Lung (tissue), 12 donors: Measurements from ENCODE around the gene CASQ2. TPM values are rescaled to one million over a fixed set of nuclear protein-coding genes. Genes with fewer than 3 reads are reported as not detected.

Source experiments
- ATAC-seq: fragments of 200-7000 bp; cut with Tn5 transposase; one replicate; pipeline ENCODE4 v1.9.1; 2020; ENCODE audit warnings: moderate number of reproducible peaks; ENCODE audit not compliant: insufficient read depth, low FRiP score
- DNase-seq, 3 donors: peaks; one replicate each; pipeline ENCODE4 v3.0.0-alpha.2; 2013 to 2017
- H3K27ac ChIP-seq, 2 donors: one replicate each; pipeline ENCODE4 v1.5.1; 2013; ENCODE audit warnings: mild to moderate bottlenecking in 2 of 2, moderate library complexity in 2 of 2, control low read depth in 1 of 2, inconsistent platforms in 1 of 2, low read depth in 1 of 2, low read length in 1 of 2
- H3K27me3 ChIP-seq, 3 donors: one replicate each; pipeline ENCODE4 v1.5.1; 2013; ENCODE audit warnings: low read length in 2 of 3; ENCODE audit not compliant: control insufficient read depth in 3 of 3, insufficient read depth in 3 of 3
- H3K36me3 ChIP-seq, 4 donors: one replicate each; pipeline ENCODE4 v1.5.1; 2013; ENCODE audit warnings: low read length in 4 of 4, mild to moderate bottlenecking in 1 of 4, moderate library complexity in 1 of 4; ENCODE audit not compliant: control insufficient read depth in 4 of 4, insufficient read depth in 4 of 4
- H3K4me1 ChIP-seq, 5 donors: one replicate each; pipeline ENCODE4 v1.5.1; 2013; ENCODE audit warnings: low read length in 5 of 5, mild to moderate bottlenecking in 2 of 5, moderate library complexity in 1 of 5; ENCODE audit not compliant: control insufficient read depth in 5 of 5, insufficient read depth in 5 of 5
- H3K4me3 ChIP-seq: one replicate; pipeline ENCODE4 v1.5.1; 2013; ENCODE audit warnings: mild to moderate bottlenecking, control low read depth, moderate library complexity
- H3K9ac ChIP-seq, 2 donors: one replicate each; pipeline ENCODE4 v1.5.1; 2013; ENCODE audit warnings: low read length in 2 of 2, control low read depth in 1 of 2; ENCODE audit not compliant: insufficient read depth in 1 of 2
- H3K9me3 ChIP-seq, 4 donors: one replicate each; pipeline ENCODE4 v1.5.1; 2013; ENCODE audit warnings: low read length in 3 of 4, mild to moderate bottlenecking in 1 of 4, moderate library complexity in 1 of 4; ENCODE audit not compliant: control insufficient read depth in 4 of 4, insufficient read depth in 3 of 4
- WGBS, 2 donors: extraction: QIAGEN DNeasy Blood & Tissue Kit; methylation state at CpG; one replicate each; pipeline ENCODE4 v1.1.7; 2013; 5-methylcytosine and 5-hydroxymethylcytosine counted together
- polyA plus RNA-seq, 2 donors: library from polyadenylated mRNA; stranded (reverse); fragments of 200-250 nt; gene quantifications; one replicate each; pipeline ENCODE4 v1.2.1, GENCODE V29; 2013
- total RNA-seq, 2 donors: library from RNA; depleted of rRNA in 1 of 2; stranded (reverse); fragments of >200 nt in 1 of 2; gene quantifications; one replicate each; pipeline ENCODE4 v1.2.1, GENCODE V29; 2014 to 2021
- TF ChIP-seq, protein P1 (sequence below): IDR thresholded peaks from 2 replicates; pipeline ENCODE4 v1.5.1; 2012; ENCODE audit warnings: mild to moderate bottlenecking; ENCODE audit errors: control extremely low read depth, extremely low read depth
- donor health status: control.
- donor health status: control.
- donor health status: Bipolar disorder and iron deficiency.
- donor health status: healthy.
- donor health status: DM: yes; HTN: yes; CAD: no.

The CASQ2 gene
- total and polyA plus RNA-seq, 4 donors, result 0.50 to 3.4 (median 1.4) TPM

DNA sequence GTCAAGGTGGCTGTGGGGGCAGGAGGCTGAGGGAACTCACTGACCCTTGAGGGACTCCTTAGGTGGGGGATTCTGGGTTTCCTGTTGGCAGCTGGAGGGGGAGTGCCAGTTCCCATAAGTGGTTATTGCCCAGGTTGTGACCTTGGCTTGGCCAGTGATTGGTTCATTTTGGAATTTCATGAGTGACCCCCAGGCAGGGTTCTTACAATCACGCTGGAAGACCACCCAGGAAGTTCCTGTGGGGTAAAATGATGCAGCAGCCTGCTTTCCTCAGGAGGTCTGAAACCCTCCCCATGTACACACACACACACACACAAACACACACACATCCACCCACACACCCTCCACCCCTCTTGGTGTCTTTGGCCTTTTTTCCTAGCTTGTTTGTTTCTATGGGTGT, 109.9 kb downstream of the CASQ2 start:
- H3K9me3 ChIP-seq, result no peaks in the 10 kb centered on the region
- peaks cover 0 to 11% (median 7%) of the 10 kb centered on the region in 4 donors for H3K36me3 ChIP-seq
- H3K4me3 ChIP-seq, result no peak overlapping the region
- no peaks in the 10 kb centered on the region for H3K27me3 ChIP-seq
- TF ChIP-seq, protein P1, sequence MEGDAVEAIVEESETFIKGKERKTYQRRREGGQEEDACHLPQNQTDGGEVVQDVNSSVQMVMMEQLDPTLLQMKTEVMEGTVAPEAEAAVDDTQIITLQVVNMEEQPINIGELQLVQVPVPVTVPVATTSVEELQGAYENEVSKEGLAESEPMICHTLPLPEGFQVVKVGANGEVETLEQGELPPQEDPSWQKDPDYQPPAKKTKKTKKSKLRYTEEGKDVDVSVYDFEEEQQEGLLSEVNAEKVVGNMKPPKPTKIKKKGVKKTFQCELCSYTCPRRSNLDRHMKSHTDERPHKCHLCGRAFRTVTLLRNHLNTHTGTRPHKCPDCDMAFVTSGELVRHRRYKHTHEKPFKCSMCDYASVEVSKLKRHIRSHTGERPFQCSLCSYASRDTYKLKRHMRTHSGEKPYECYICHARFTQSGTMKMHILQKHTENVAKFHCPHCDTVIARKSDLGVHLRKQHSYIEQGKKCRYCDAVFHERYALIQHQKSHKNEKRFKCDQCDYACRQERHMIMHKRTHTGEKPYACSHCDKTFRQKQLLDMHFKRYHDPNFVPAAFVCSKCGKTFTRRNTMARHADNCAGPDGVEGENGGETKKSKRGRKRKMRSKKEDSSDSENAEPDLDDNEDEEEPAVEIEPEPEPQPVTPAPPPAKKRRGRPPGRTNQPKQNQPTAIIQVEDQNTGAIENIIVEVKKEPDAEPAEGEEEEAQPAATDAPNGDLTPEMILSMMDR, result no peak
- H3K9ac ChIP-seq, result no peak overlapping the region
- no peak overlapping the region for H3K27ac ChIP-seq
- ATAC-seq (no peak), DNase-seq (no peak)
- peaks cover 7 to 20% (median 14%) of the 10 kb centered on the region in 5 donors for H3K4me1 ChIP-seq
- 73 to 79% methylated on average over 1 of the region's 1 CpG for WGBS, 2 donors

DNA sequence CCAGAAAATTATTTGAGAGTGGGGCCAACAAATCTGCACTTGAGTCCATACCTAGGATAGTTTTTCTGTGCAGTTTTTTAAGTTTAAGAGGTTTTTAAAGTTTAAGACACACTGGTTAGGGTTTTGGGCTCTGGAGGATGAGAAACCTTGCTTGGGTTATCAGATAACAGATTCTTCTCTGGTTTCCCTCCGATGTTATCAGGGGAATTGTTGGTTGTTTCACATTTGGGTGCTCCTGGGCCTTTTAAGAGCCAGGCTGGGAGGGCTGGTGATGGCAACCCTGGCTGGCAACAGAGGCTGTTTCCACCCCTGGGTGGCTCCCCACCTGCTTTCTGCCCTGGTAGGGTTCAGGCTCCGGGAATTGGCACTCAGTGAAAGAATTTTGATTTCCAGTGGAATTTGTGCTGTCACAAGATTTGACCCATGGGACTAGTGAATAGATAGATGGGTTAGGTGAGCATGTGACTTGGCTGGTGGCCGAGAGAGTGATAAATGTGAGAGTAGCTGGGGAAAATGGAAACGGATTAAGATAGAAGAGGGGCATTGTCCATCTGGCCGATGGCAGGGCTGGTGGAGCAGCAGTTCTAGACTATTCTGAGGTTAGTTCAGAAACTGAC, 111.9 kb downstream of the CASQ2 start:
- Histone ChIP-seq H3K9ac (no peak overlapping the region), H3K4me3 (no peak overlapping the region), H3K9me3 (no peaks in the 10 kb centered on the region), H3K27ac (no peak overlapping the region), H3K27me3 (no peaks in the 10 kb centered on the region), H3K36me3 (peaks cover 0 to 15% (median 9%) of the 10 kb centered on the region in 4 donors), H3K4me1 (peaks cover 7 to 20% (median 14%) of the 10 kb centered on the region in 5 donors)
- no peak for DNase-seq
- ATAC-seq, result no peak
- TF ChIP-seq, protein P1, result no peak
- WGBS, 2 donors, result 81 to 89% methylated on average over 5 of the region's 5 CpGs

DNA sequence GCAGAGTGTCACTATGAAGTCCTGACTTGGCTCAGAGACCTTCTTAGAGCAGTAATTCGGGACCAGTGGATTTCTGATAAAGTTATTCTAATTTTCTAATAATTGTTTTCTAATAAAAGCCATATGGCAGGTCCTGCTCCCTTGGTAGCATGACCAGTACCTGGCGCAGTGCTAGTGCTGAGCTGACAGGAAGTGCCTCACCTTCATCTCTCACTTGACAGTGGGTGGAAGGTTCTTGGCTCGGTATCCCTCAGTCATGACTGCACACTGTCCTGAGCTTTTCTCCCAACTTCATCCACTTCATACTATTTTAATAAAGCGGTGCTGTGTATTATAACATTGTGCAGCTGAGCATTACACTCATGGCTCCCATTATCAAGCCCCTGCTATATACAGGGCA, 112.6 kb downstream of the CASQ2 start:
- Histone ChIP-seq H3K4me1 (peaks cover 7 to 20% (median 14%) of the 10 kb centered on the region in 5 donors), H3K9me3 (no peaks in the 10 kb centered on the region), H3K36me3 (peaks cover 0 to 15% (median 9%) of the 10 kb centered on the region in 4 donors), H3K4me3 (no peak overlapping the region), H3K27me3 (no peaks in the 10 kb centered on the region), H3K9ac (no peak overlapping the region), H3K27ac (no peak overlapping the region)
- DNase-seq (no peak), ATAC-seq (no peak)
- 93 to 96% methylated on average over 4 of the region's 4 CpGs for WGBS, 2 donors
- TF ChIP-seq, protein P1, result no peak

DNA sequence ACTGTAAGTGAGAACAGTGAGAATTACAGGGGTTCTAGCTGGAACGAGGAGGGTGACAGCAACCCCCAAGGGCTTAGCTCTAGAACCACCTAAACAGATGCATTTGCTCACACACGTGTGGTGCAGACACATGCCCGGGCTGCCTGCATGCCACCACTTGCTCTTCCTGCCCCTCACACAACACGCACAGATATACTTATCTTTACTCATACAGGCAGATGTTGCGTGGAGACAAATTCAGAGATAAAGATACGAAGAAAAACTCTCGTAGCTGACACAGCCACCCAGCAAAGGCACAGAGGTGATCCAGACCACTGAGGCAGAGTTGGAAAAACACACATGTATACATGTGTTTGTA, 113.2 kb downstream of the CASQ2 start:
- Histone ChIP-seq H3K27ac (no peak overlapping the region), H3K36me3 (peaks cover 0 to 15% (median 7%) of the 10 kb centered on the region in 4 donors), H3K4me3 (no peak overlapping the region), H3K27me3 (no peaks in the 10 kb centered on the region), H3K4me1 (peaks cover 7 to 20% (median 17%) of the 10 kb centered on the region in 5 donors), H3K9me3 (no peaks in the 10 kb centered on the region), H3K9ac (peak overlapping the region in 1 of 2 donors; percentile 30)
- TF ChIP-seq, protein P1, result no peak
- WGBS, 2 donors, result 34 to 46% methylated on average over 7 of the region's 7 CpGs
- DNase-seq, result no peak
- ATAC-seq, result no peak
